GM12878 (cell line): ENCODE data around the gene VN1R5. TPM values are rescaled to one million over a fixed set of nuclear protein-coding genes. Genes with fewer than 3 reads are reported as not detected.

Experiments
- ATAC-seq: fragments of 200-7000 bp; cut with Tn5 transposase; 3 replicates; pipeline ENCODE4 v1.9.1; 2020; ENCODE audit warnings: mild to moderate bottlenecking, moderate library complexity
- BruUV-seq: library from RNA; stranded (reverse); fragments of 400-500 nt; replicated peaks from 2 replicates; lab custom pipeline; 2021; lab: Mats Ljungman, UMichigan
- CTCF ChIA-PET: fragments of 300-600 bp; sonication (Branson Sonifier 250); formaldehyde crosslinking; extraction: SDS; loops from one replicate; lab custom pipeline; 2021; ENCODE audit warnings: inconsistent platforms; lab: Yijun Ruan, JAX
- POLR2A ChIA-PET: fragments of 350-600 bp; formaldehyde crosslinking; extraction: SDS; loops from one replicate; lab custom pipeline; 2021; ENCODE audit warnings: inconsistent platforms; lab: Charles Lee
- RAD21 ChIA-PET: fragments of 300-600 bp; sonication (Branson Sonifier 250); formaldehyde crosslinking; loops from one replicate; lab custom pipeline; 2023; ENCODE audit warnings: antibody characterized with exemption; ENCODE audit not compliant: unreplicated experiment; lab: Charles Lee
- SMC1A ChIA-PET: fragments of 300-600 bp; sonication (Branson Sonifier 250); formaldehyde crosslinking; loops from one replicate; lab custom pipeline; 2023; ENCODE audit not compliant: unreplicated experiment, uncharacterized antibody; lab: Charles Lee
- DNase-seq: peaks from one replicate; pipeline ENCODE4 v3.0.0-alpha.2; 2011; ENCODE audit warnings: low read depth, low spot score
- FAIRE-seq: peaks from 3 replicates; lab custom pipeline; 2011; peaks lifted over from hg19 to GRCh38; lab: Jason Lieb, UNC
- H2AFZ ChIP-seq: 2 replicates; pipeline ENCODE4 v1.6.0; 2011; ENCODE audit warnings: low read depth, low read length, control low read depth; ENCODE audit not compliant: control insufficient read depth
- H3K27ac ChIP-seq: 2 replicates; pipeline ENCODE4 v1.5.1; 2011; ENCODE audit warnings: control low read depth; ENCODE audit not compliant: control insufficient read depth, insufficient read depth
- H3K27me3 ChIP-seq, 2 experiments: replicated peaks in 1 of 2; 2 replicates each; pipeline versions ENCODE4 v1.6.0 to v1.6.1; 2011; ENCODE audit warnings: low read length in 1 of 2; ENCODE audit not compliant: control insufficient read depth in 2 of 2, insufficient read depth in 2 of 2
- H3K36me3 ChIP-seq, 2 experiments: 2 replicates each; pipeline ENCODE4 v1.5.1; 2011; ENCODE audit warnings: low read length in 1 of 2; ENCODE audit not compliant: control insufficient read depth in 2 of 2, insufficient read depth in 2 of 2
- H3K4me1 ChIP-seq: 2 replicates; pipeline ENCODE4 v1.6.1; 2011; ENCODE audit warnings: mild to moderate bottlenecking, low read length, moderate library complexity, mixed read lengths; ENCODE audit not compliant: control insufficient read depth, insufficient read depth
- H3K4me2 ChIP-seq: 2 replicates; pipeline ENCODE4 v1.6.0; 2011; ENCODE audit warnings: control low read depth; ENCODE audit not compliant: control insufficient read depth, insufficient read depth
- H3K4me3 ChIP-seq: fragments of 200-600 bp; sonication (generic); 2 replicates; pipeline ENCODE4 v1.5.1; 2016
- H3K79me2 ChIP-seq: 2 replicates; pipeline ENCODE4 v1.6.0; 2011; ENCODE audit warnings: low read length; ENCODE audit not compliant: control insufficient read depth, insufficient read depth
- H3K9ac ChIP-seq: 2 replicates; pipeline ENCODE4 v1.8.0; 2011; ENCODE audit warnings: low read length, control low read depth, mixed read lengths; ENCODE audit not compliant: control insufficient read depth, insufficient read depth
- H3K9me3 ChIP-seq: replicated peaks from 3 replicates; pipeline ENCODE4 v1.5.1; 2011; ENCODE audit warnings: mild to moderate bottlenecking, low read length; ENCODE audit not compliant: control insufficient read depth, insufficient read depth
- H4K20me1 ChIP-seq: 2 replicates; pipeline ENCODE4 v1.6.0; 2011; ENCODE audit not compliant: control insufficient read depth, insufficient read depth
- HCFC1 ChIP-seq: fragments of 150-350 bp; IDR thresholded peaks from 2 replicates; pipeline ENCODE4 v1.6.1; 2014; ENCODE audit warnings: low read length
- IRF5 ChIP-seq: fragments of 450-650 bp; IDR thresholded peaks from 2 replicates; pipeline ENCODE4 v1.6.1; 2017; ENCODE audit warnings: borderline replicate concordance
- NFIC ChIP-seq: IDR thresholded peaks from 2 replicates; pipeline ENCODE4 v1.6.1; 2012; ENCODE audit warnings: low read depth, mild to moderate bottlenecking, inconsistent platforms, low read length, moderate library complexity
- RBBP5 ChIP-seq: fragments of 200-600 bp; sonication (generic); conservative IDR thresholded peaks from 2 replicates; pipeline ENCODE4 v1.6.1; 2016
- SMARCA5 ChIP-seq: fragments of 450-650 bp; IDR thresholded peaks from 2 replicates; pipeline ENCODE4 v1.6.1; 2017; ENCODE audit warnings: mild to moderate bottlenecking
- YBX1 ChIP-seq: fragments of 450-650 bp; IDR thresholded peaks from 2 replicates; pipeline ENCODE4 v1.6.1; 2016; ENCODE audit warnings: antibody characterized with exemption
- WGBS: methylation state at CpG from one replicate; pipeline ENCODE4 v1.1.6; 2016; ENCODE audit warnings: low lambda C conversion rate; ENCODE audit not compliant: insufficient replicate concordance, insufficient coverage; ENCODE audit errors: missing lambda C conversion rate; 5-methylcytosine and 5-hydroxymethylcytosine counted together
- in situ Hi-C: fragments of 300-500 bp; cut with MboI; formaldehyde crosslinking; loops from 9 replicates; pipeline ENCODE4 v1.14.3; 2018; ENCODE audit warnings: mixed read lengths
- intact Hi-C: fragments of 100-400 bp; cut with micrococcal nuclease; formaldehyde crosslinking; loops from one replicate; pipeline ENCODE4 v1.14.2; 2022; ENCODE audit not compliant: unreplicated experiment
- polyA plus RNA-seq, 11 experiments: library from polyadenylated mRNA; depleted of rRNA in 4 of 11; unstranded in 6 of 11; stranded (reverse) in 5 of 11; fragments of >200 nt; fragmentation: Nextera tagmentation in 4 of 11; fragmentation: Illumina TruSeq in 1 of 11; extraction: Ambion mirVana in 4 of 11; extraction: Trizol in 1 of 11; gene quantifications; 1 replicate in 1 of 11; 2 replicates in 10 of 11; pipeline versions ENCODE4 v1.2.1 to v1.2.3, GENCODE V29; 2011 to 2016; ENCODE audit warnings: inconsistent platforms in 2 of 11, missing spikeins in 2 of 11, low read depth in 1 of 11
- total RNA-seq, 4 experiments: library from RNA; depleted of rRNA in 3 of 4; stranded (reverse); fragments of >200 nt in 3 of 4; fragmentation: Illumina TruSeq in 1 of 4; extraction: Trizol in 1 of 4; gene quantifications; 2 replicates each; pipeline versions ENCODE4 v1.2.1 to v1.2.3, GENCODE V29; 2013 to 2021
- TF ChIP-seq, protein P1 (sequence below): fragments of 450-650 bp; IDR thresholded peaks from 2 replicates; pipeline ENCODE4 v1.6.1; 2017; ENCODE audit warnings: mild to moderate bottlenecking, moderate library complexity

VN1R5 gene
- total and polyA plus RNA-seq, 10 of the 15 experiments (the other 5 are each of a cell fraction or from before 2014, with no cell fraction given): not detected

GRCh38 chr1:247296599-247297180 lies 40.8 kb downstream of the VN1R5 start:
- POLR2A ChIA-PET: no interaction called here
- Histone ChIP-seq H3K9me3 (no peaks in the 10 kb centered on the region), H3K36me3 (peaks cover 0 to 2% of the 10 kb centered on the region in 2 experiments; a peak in 2 of 4 replicates), H3K4me1 (no peaks in the 10 kb centered on the region), H3K27me3 (no peaks in the 10 kb centered on the region), H2AFZ (no peak overlapping the region), H3K79me2 (no peaks in the 10 kb centered on the region), H3K4me2 (no peak overlapping the region), H4K20me1 (no peaks in the 10 kb centered on the region), H3K9ac (no peak overlapping the region), H3K4me3 (no peak overlapping the region), H3K27ac (no peak overlapping the region)
- in situ Hi-C loops: no loop called here
- CTCF ChIA-PET: no interaction called here
- 82% methylated on average over 8 of the region's 8 CpGs for WGBS
- no peak for FAIRE-seq
- no TSS peak for BruUV-seq
- no peak for TF ChIP-seq YBX1
- no peak for TF ChIP-seq RBBP5
- TF ChIP-seq, protein P1, sequence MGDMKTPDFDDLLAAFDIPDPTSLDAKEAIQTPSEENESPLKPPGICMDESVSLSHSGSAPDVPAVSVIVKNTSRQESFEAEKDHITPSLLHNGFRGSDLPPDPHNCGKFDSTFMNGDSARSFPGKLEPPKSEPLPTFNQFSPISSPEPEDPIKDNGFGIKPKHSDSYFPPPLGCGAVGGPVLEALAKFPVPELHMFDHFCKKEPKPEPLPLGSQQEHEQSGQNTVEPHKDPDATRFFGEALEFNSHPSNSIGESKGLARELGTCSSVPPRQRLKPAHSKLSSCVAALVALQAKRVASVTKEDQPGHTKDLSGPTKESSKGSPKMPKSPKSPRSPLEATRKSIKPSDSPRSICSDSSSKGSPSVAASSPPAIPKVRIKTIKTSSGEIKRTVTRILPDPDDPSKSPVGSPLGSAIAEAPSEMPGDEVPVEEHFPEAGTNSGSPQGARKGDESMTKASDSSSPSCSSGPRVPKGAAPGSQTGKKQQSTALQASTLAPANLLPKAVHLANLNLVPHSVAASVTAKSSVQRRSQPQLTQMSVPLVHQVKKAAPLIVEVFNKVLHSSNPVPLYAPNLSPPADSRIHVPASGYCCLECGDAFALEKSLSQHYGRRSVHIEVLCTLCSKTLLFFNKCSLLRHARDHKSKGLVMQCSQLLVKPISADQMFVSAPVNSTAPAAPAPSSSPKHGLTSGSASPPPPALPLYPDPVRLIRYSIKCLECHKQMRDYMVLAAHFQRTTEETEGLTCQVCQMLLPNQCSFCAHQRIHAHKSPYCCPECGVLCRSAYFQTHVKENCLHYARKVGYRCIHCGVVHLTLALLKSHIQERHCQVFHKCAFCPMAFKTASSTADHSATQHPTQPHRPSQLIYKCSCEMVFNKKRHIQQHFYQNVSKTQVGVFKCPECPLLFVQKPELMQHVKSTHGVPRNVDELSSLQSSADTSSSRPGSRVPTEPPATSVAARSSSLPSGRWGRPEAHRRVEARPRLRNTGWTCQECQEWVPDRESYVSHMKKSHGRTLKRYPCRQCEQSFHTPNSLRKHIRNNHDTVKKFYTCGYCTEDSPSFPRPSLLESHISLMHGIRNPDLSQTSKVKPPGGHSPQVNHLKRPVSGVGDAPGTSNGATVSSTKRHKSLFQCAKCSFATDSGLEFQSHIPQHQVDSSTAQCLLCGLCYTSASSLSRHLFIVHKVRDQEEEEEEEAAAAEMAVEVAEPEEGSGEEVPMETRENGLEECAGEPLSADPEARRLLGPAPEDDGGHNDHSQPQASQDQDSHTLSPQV: no peak
- TF ChIP-seq IRF5: no peak
- no peak for TF ChIP-seq NFIC
- TF ChIP-seq HCFC1: no peak
- TF ChIP-seq SMARCA5: no peak
- intact Hi-C loops: no loop called here
- ATAC-seq: no peak
- SMC1A ChIA-PET: interaction anchor here (1.0 kb wide), 1 partner anchor 48 kb away, joined by 4 read pairs; no protein-coding TSS in a partner anchor
- RAD21 ChIA-PET: no interaction called here
- DNase-seq: no peak
